Measurements from ENCODE around the gene TRIM46.

- no peak for TF ChIP-seq FOXM1 (IDR thresholded peaks at IDR 0.05; ENCODE audit: borderline replicate concordance, low read depth)
- TF ChIP-seq EGR1 (IDR thresholded peaks at IDR 0.05), result no peak
- no peak for TF ChIP-seq RAD21 (IDR thresholded peaks at IDR 0.05; ENCODE audit: low read depth)
- TF ChIP-seq REST (IDR thresholded peaks at IDR 0.05; ENCODE audit: low read depth), result no peak
- no peak for TF ChIP-seq CREB1 (IDR thresholded peaks at IDR 0.05; ENCODE audit: low read depth)
- no peak for TF ChIP-seq EP300 (IDR thresholded peaks at IDR 0.05; ENCODE audit: borderline replicate concordance)
These were observed 31.4 kb downstream of the TRIM46 start for GRCh38 chr1:155205035-155205434.

All from Ishikawa (cell line).